Subcutaneous abdominal adipose tissue (tissue), 5 donors: ENCODE results near the gene RPS8.
"Not testable (repeated sequence)": the region's sequence is repeated elsewhere in the genome, so short reads cannot be mapped to it uniquely, and the experiment has no call there.

Experiments used
- H3K27ac ChIP-seq: one replicate; pipeline ENCODE4 v1.7.0; 2013; ENCODE audit warnings: low read depth, mild to moderate bottlenecking, inconsistent platforms, low read length, moderate library complexity
- H3K27me3 ChIP-seq, 5 donors: one replicate each; pipeline ENCODE4 v1.7.0; 2013; ENCODE audit warnings: low read length in 5 of 5, inconsistent platforms in 1 of 5; ENCODE audit not compliant: control insufficient read depth in 5 of 5, insufficient read depth in 4 of 5
- H3K36me3 ChIP-seq, 5 donors: one replicate each; pipeline ENCODE4 v1.7.0; 2013; ENCODE audit warnings: low read length in 5 of 5; ENCODE audit not compliant: control insufficient read depth in 5 of 5, insufficient read depth in 5 of 5
- H3K4me1 ChIP-seq, 5 donors: one replicate each; pipeline ENCODE4 v1.7.0; 2013; ENCODE audit warnings: low read length in 5 of 5, mild to moderate bottlenecking in 3 of 5, moderate library complexity in 1 of 5; ENCODE audit not compliant: control insufficient read depth in 5 of 5, insufficient read depth in 5 of 5
- H3K4me3 ChIP-seq, 5 donors: one replicate each; pipeline ENCODE4 v1.7.0; 2013; ENCODE audit warnings: low read length in 5 of 5, low read depth in 1 of 5
- H3K9ac ChIP-seq, 5 donors: one replicate each; pipeline ENCODE4 v1.7.0; 2013; ENCODE audit warnings: low read length in 5 of 5, mild to moderate bottlenecking in 4 of 5, moderate library complexity in 3 of 5
- H3K9me3 ChIP-seq, 5 donors: one replicate each; pipeline ENCODE4 v1.7.0; 2013; ENCODE audit warnings: low read length in 5 of 5; ENCODE audit not compliant: control insufficient read depth in 5 of 5
- donor health status: healthy.
- donor health status: healthy.
- donor health status: healthy.
- donor health status: healthy.
- donor health status: healthy.

Gene RPS8

GRCh38 chr1:44787506-44787905 is 12.2 kb downstream of the RPS8 start:
- H3K27ac ChIP-seq = no peak overlapping the region
- no peaks in the 10 kb centered on the region for H3K36me3 ChIP-seq
- H3K27me3 ChIP-seq = peaks cover 0 to 3% (median 0%) of the 10 kb centered on the region in 5 donors
- no peaks in the 10 kb centered on the region for H3K9me3 ChIP-seq
- no peak overlapping the region for H3K4me3 ChIP-seq
- no peak overlapping the region for H3K9ac ChIP-seq
- peaks cover 3 to 32% (median 27%) of the 10 kb centered on the region in 5 donors for H3K4me1 ChIP-seq

DNA sequence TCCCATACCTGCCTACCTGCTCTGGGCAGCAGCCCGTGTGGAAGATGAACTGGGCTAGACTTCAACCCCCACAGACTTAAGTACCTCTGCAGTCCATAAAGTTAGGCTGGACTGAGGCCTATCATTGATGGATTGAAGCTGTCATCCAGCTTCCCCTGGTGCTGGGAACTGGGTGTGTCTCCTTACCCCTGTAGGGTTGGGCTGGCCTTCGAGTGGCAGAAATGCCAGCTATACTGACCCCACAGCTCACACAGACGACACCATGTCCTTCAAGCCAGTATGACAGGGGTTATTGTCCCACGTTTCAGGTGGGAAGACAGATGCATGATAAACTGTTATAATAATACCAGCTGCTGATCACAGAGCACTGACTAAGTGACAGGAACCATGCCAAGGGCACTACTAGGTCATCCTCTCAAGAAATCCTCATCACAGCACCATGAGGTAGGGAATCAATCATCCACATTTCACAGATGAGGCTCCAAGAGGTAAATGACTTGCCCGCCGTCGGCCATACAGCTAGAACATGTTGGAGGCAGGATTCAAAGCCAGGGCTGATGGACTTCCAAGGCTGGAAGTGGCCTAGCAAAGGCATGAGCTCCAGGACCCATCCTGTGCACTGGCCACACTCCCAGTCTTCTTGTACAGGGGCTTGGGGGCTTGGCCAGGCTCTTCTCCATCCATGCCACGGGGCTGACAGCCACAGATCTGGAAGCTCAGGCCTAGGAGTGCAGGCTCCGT is 12.9 kb downstream of the RPS8 start, which contains the start of gene BEST4:
TSS of gene BEST4 (minus strand) at position 51 of the 741 bp plus-strand sequence. CDS start 465 bp downstream, outside the sequence.
- Histone ChIP-seq H3K27ac (no peak within 1 kb of the TSS), H3K36me3 (no peaks in the 10 kb centered on the region), H3K4me3 (no peak within 1 kb of the TSS), H3K4me1 (peaks cover 3 to 32% (median 27%) of the 10 kb centered on the region in 5 donors), H3K9ac (no peak within 1 kb of the TSS), H3K27me3 (peaks cover 0 to 3% (median 0%) of the 10 kb centered on the region in 5 donors), H3K9me3 (no peaks in the 10 kb centered on the region)

- Histone ChIP-seq H3K27ac (no peak overlapping the region), H3K27me3 (no peaks in the 10 kb centered on the region), H3K9ac (no peak overlapping the region), H3K4me1 (peaks cover 0 to 6% (median 5%) of the 10 kb centered on the region in 5 donors), H3K9me3 (no peaks in the 10 kb centered on the region), H3K36me3 (no peaks in the 10 kb centered on the region), H3K4me3 (no peak overlapping the region)
Observed at GRCh38 chr1:44790968-44791801, 15.8 kb downstream of the RPS8 start.

GRCh38 chr1:44792736-44793502 is 17.6 kb downstream of the RPS8 start:
- no peak overlapping the region for H3K9ac ChIP-seq
- H3K4me3 ChIP-seq = no peak overlapping the region
- H3K4me1 ChIP-seq = no peaks in the 10 kb centered on the region
- H3K9me3 ChIP-seq = no peaks in the 10 kb centered on the region
- H3K36me3 ChIP-seq = no peaks in the 10 kb centered on the region
- H3K27me3 ChIP-seq = no peaks in the 10 kb centered on the region
- H3K27ac ChIP-seq = no peak overlapping the region

DNA sequence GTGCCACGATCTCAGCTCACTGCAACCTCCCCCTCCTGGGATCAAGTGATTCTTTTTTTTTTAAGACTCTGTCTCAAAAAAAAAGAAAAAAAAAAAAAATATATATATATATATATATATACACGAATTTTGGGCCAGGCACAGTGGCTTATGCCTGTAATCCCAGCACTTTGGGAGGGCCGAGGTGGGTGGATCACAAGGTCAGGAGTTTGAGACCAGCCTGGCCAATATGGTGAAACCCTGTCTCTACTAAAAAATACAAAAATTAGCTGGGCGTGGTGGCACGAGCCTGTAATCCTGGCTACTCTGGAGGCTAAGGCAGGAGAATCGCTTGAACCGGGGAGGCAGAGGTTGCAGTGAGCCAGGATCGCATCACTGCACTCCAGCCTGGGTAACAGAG is 22.5 kb downstream of the RPS8 start:
- H3K9me3 ChIP-seq, H3K9ac ChIP-seq, H3K27ac ChIP-seq, H3K4me3 ChIP-seq, H3K27me3 ChIP-seq: not testable (repeated sequence)
- H3K4me1 ChIP-seq = peaks cover 0 to 24% (median 21%) of the 10 kb centered on the region in 5 donors
- peaks cover 0 to 10% (median 5%) of the 10 kb centered on the region in 5 donors for H3K36me3 ChIP-seq

DNA sequence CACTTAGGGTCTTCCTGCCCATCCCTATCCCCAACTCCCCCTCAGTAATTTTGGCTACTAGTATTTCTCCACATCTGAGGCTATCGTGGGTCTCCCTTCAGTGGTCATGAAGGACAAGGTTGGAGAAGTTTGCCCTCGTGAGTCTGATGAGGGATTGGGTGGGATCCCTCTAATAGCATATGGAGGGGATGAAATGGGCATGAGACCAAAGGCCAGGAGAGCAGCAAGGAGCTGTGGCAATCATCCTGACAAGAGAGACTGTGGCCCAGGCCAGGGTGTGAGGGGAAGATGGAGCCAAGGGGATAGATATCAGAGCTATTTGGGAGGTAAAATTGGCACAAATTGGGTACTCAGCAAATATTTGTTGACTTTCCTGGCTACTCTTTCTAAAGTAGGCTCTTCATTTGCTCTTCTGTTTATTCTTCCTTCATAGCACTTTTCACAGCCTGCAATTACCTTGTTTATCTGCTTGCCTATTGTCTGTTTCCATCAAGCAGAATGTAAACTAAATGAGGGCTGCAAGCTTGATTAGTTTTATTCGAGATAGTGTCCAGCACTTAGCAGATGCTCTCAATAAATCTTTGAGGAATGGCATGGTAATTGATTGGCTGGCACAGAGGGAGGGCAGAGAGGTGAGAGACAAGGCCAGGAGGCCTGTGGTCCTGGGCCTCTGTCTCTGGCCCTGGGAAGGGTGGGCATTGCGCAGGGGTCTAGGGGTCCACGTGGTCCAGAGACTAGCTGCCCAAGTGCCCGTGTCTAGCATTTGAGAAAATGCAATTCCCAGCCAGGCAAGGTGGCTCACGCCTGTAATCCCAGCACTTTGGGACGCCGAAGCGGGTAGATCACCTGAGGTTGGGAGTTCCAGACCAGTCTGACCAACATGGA is 23.4 kb downstream of the RPS8 start:
- Histone ChIP-seq H3K9me3 (no peaks in the 10 kb centered on the region), H3K27ac (peak overlapping the region; percentile 79), H3K9ac (no peak overlapping the region), H3K4me1 (peaks cover 0 to 33% (median 27%) of the 10 kb centered on the region in 5 donors), H3K36me3 (peaks cover 0 to 19% (median 13%) of the 10 kb centered on the region in 5 donors), H3K27me3 (peaks cover 0 to 3% (median 0%) of the 10 kb centered on the region in 5 donors), H3K4me3 (no peak overlapping the region)

DNA sequence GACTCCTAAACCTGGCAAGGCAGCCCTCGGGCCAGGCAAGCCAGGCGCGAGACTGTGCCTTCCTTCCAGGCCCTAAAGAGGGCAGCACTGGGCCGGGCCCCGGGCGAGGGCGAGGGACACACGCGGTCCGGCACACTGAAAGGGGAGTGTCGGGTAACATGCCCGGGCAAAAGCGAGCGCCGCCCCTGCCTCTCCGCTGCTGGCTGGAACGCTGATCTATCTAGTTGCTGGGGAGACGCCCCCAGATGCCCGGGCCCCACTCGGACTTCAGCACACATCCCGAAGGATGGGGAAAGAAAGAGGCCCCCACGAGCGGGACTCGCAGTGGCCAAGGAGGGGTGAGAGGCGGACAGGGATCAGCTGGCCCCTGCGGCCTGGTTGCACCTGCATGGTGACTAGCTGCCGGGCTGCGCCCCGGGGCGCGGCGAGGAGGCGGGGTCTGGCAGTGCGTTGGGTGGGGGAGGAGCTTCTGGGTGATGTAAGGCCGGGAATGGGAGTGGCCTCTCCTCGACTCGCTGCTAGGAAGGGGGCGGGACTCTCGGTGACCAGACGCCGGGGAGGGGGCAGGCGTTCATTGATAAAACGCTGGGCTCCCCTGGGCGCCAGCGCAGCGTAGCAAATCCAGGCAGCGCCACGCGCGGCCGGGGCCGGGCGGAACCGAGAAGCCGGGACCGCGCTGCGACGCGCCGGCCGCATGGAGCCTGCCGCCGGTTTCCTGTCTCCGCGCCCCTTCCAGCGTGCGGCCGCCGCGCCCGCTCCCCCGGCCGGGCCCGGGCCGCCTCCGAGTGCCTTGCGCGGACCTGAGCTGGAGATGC is 24.6 kb downstream of the RPS8 start, which contains the start of gene PLK3:
TSS of gene PLK3 (plus strand) at position 608 of the 815 bp plus-strand sequence. CDS start at position 695, 87 bp downstream.
- H3K4me3 ChIP-seq = peak within 1 kb of the TSS; percentile 74 to 92 (median 83)
- peaks cover 0 to 29% (median 23%) of the 10 kb centered on the region in 5 donors for H3K36me3 ChIP-seq
- H3K9ac ChIP-seq = peak within 1 kb of the TSS; percentile 48 to 89 (median 79)
- peaks cover 0 to 37% (median 30%) of the 10 kb centered on the region in 5 donors for H3K4me1 ChIP-seq
- peaks cover 0 to 3% (median 0%) of the 10 kb centered on the region in 5 donors for H3K27me3 ChIP-seq
- no peaks in the 10 kb centered on the region for H3K9me3 ChIP-seq
- peak within 1 kb of the TSS; percentile 79 for H3K27ac ChIP-seq

GRCh38 chr1:44801491-44802305 is 26.4 kb downstream of the RPS8 start:
- H3K4me1 ChIP-seq = peaks cover 2 to 54% (median 38%) of the 10 kb centered on the region in 5 donors

More at GRCh38 chr1:44801491-44802305, 26.4 kb downstream of the RPS8 start:
- H3K27me3 ChIP-seq = peaks cover 0 to 3% (median 0%) of the 10 kb centered on the region in 5 donors
- peak overlapping the region; percentile 5 to 43 (median 23) for H3K9ac ChIP-seq
- peak overlapping the region; percentile 74 to 92 (median 83) for H3K4me3 ChIP-seq
- peaks cover 0 to 44% (median 39%) of the 10 kb centered on the region in 5 donors for H3K36me3 ChIP-seq
- H3K9me3 ChIP-seq = no peaks in the 10 kb centered on the region
- H3K27ac ChIP-seq = peak overlapping the region; percentile 47
